Kidney (tissue), 14 donors: ENCODE measurements around the gene ZNF775. TPM values are rescaled to one million over a fixed set of nuclear protein-coding genes. Genes with fewer than 3 reads are reported as not detected.

Experiments used
- DNase-seq, 5 donors: peaks; one replicate each; pipeline ENCODE4 v3.0.0-alpha.2; 2013 to 2020
- FAIRE-seq: peaks from 2 replicates; lab custom pipeline; 2012; peaks lifted over from hg19 to GRCh38; lab: Jason Lieb, UNC
- H3K27ac ChIP-seq, 2 donors: one replicate each; pipeline ENCODE4 v1.7.0; 2013; ENCODE audit warnings: low read depth in 2 of 2, low read length in 2 of 2, inconsistent platforms in 1 of 2
- H3K27me3 ChIP-seq: one replicate; pipeline ENCODE4 v1.7.1; 2013; ENCODE audit warnings: low read length, inconsistent platforms; ENCODE audit not compliant: control insufficient read depth, insufficient read depth
- H3K36me3 ChIP-seq, 3 donors: one replicate each; pipeline versions ENCODE4 v1.7.0 to v1.7.1; 2013; ENCODE audit warnings: low read length in 3 of 3, control low read depth in 1 of 3, inconsistent platforms in 1 of 3; ENCODE audit not compliant: insufficient read depth in 3 of 3, control insufficient read depth in 2 of 3
- H3K4me1 ChIP-seq, 3 donors: one replicate each; pipeline versions ENCODE4 v1.7.0 to v1.7.1; 2013; ENCODE audit warnings: low read length in 3 of 3, inconsistent platforms in 1 of 3, low read depth in 1 of 3; ENCODE audit not compliant: control insufficient read depth in 2 of 3, insufficient read depth in 2 of 3
- H3K4me3 ChIP-seq, 3 donors: one replicate each; pipeline versions ENCODE4 v1.7.0 to v1.8.1; 2013; ENCODE audit warnings: low read length in 3 of 3, control low read depth in 1 of 3, inconsistent platforms in 1 of 3
- H3K9ac ChIP-seq, 3 donors: one replicate each; pipeline versions ENCODE4 v1.7.0 to v1.7.1; 2013; ENCODE audit warnings: low read length in 3 of 3, control low read depth in 1 of 3, inconsistent platforms in 1 of 3
- H3K9me3 ChIP-seq, 3 donors: one replicate each; pipeline versions ENCODE4 v1.7.0 to v1.7.1; 2013; ENCODE audit warnings: low read length in 3 of 3, control low read depth in 1 of 3, inconsistent platforms in 1 of 3; ENCODE audit not compliant: control insufficient read depth in 2 of 3, insufficient read depth in 1 of 3
- CTCF ChIP-seq: IDR thresholded peaks from 3 replicates; pipeline ENCODE4 v1.5.1; 2012; ENCODE audit warnings: mild to moderate bottlenecking, moderate library complexity, borderline replicate concordance; ENCODE audit not compliant: insufficient read depth; ENCODE audit errors: extremely low read depth
- intact Hi-C: fragments of 100-400 bp; cut with DNase I; formaldehyde crosslinking; loops from one replicate; pipeline ENCODE4 v1.11.1; 2022
- polyA plus RNA-seq: library from polyadenylated mRNA; stranded (reverse); fragments of 350-450 nt; fragmentation: Illumina TruSeq; extraction: RNeasy Lipid Tissue Mini Kit (QIAGEN cat#74804); gene quantifications from one replicate; pipeline ENCODE4 v1.2.3, GENCODE V29; 2014; ENCODE audit warnings: low read depth, low replicate concordance; ENCODE audit not compliant: insufficient read depth
- total RNA-seq: library from RNA; stranded (reverse); fragmentation: NEBNext Ultra II Directional; extraction: Animal tissue kit (Norgen Biotek cat#: 25700); gene quantifications from one replicate; pipeline ENCODE4 v1.2.1, GENCODE V29; 2021
- donor health status: control.
- donor health status: control.
- donor health status: control.
- donor health status: control.
- donor health status: control.
- donor health status: DM: yes; HTN: yes; CAD: no.
- donor health status: Normal renal cell carcinoma (clear cell type).

ZNF775 gene
- total and polyA plus RNA-seq, 2 donors from 2014 or later, result 3.7 to 5.2 TPM

- Histone ChIP-seq H3K9me3 (peaks cover 0 to 4% (median 0%) of the 10 kb centered on the region in 3 donors), H3K36me3 (no peaks in the 10 kb centered on the region), H3K27me3 (no peaks in the 10 kb centered on the region), H3K9ac (no peak overlapping the region), H3K27ac (no peak overlapping the region), H3K4me1 (no peaks in the 10 kb centered on the region), H3K4me3 (no peak overlapping the region)
- intact Hi-C loops, result no loop called here
- no peak for FAIRE-seq
- TF ChIP-seq CTCF, result no peak
- no peak for DNase-seq
These were observed 62.4 kb downstream of the ZNF775 start for GRCh38 chr7:150441524-150441923.

- no peaks in the 10 kb centered on the region for H3K4me1 ChIP-seq
- H3K9ac ChIP-seq, result no peak overlapping the region
- no peak overlapping the region for H3K27ac ChIP-seq
- no peak for TF ChIP-seq CTCF
- FAIRE-seq, result no peak
- intact Hi-C loops, result no loop called here
- peaks cover 0 to 4% (median 0%) of the 10 kb centered on the region in 3 donors for H3K9me3 ChIP-seq
- no peak for DNase-seq
- no peaks in the 10 kb centered on the region for H3K27me3 ChIP-seq
- no peak overlapping the region for H3K4me3 ChIP-seq
- no peaks in the 10 kb centered on the region for H3K36me3 ChIP-seq
These were observed 63.7 kb downstream of the ZNF775 start for GRCh38 chr7:150442811-150443210.

- H3K9ac ChIP-seq, result no peak overlapping the region
- intact Hi-C loops, result no loop called here
- TF ChIP-seq CTCF, result no peak
- no peak overlapping the region for H3K27ac ChIP-seq
- DNase-seq, result no peak
- no peak overlapping the region for H3K4me3 ChIP-seq
- peaks cover 0 to 4% (median 0%) of the 10 kb centered on the region in 3 donors for H3K9me3 ChIP-seq
- H3K36me3 ChIP-seq, result no peaks in the 10 kb centered on the region
- peaks cover 0 to 2% (median under 1%) of the 10 kb centered on the region in 3 donors for H3K4me1 ChIP-seq
- no peaks in the 10 kb centered on the region for H3K27me3 ChIP-seq
- no peak for FAIRE-seq
These were observed 64.8 kb downstream of the ZNF775 start for GRCh38 chr7:150443793-150444540.
